A673 (cell line): ENCODE measurements around the gene KCNQ1. TPM values are rescaled to one million over a fixed set of nuclear protein-coding genes. Genes with fewer than 3 reads are reported as not detected.

Experiments
- BruUV-seq: library from RNA; stranded (reverse); fragments of 400-500 nt; replicated peaks from 2 replicates; lab custom pipeline; 2021; lab: Mats Ljungman, UMichigan
- CTCF ChIA-PET: fragments of 300-600 bp; sonication (Branson Sonifier 250); formaldehyde crosslinking; loops from one replicate; lab custom pipeline; 2022; ENCODE audit warnings: antibody characterized with exemption; lab: Charles Lee
- POLR2A ChIA-PET: fragments of 300-600 bp; sonication (Branson Sonifier 250); formaldehyde crosslinking; loops from one replicate; lab custom pipeline; 2022; ENCODE audit warnings: antibody characterized with exemption; ENCODE audit not compliant: low non-redundant PET; lab: Charles Lee
- DNase-seq: peaks from one replicate; pipeline ENCODE4 v3.0.0-alpha.2; 2015; ENCODE audit warnings: low spot score
- H3K27ac ChIP-seq: fragments of 200-600 bp; sonication (generic); 2 replicates; pipeline ENCODE4 v1.5.1; 2016; ENCODE audit warnings: mixed run types, low read depth, mild to moderate bottlenecking, mixed read lengths, antibody characterized with exemption, low read length; ENCODE audit not compliant: poor library complexity, severe bottlenecking
- H3K27me3 ChIP-seq: fragments of 200-600 bp; sonication (generic); replicated peaks from 2 replicates; pipeline ENCODE4 v1.6.1; 2017; ENCODE audit warnings: mixed run types, low read depth, mild to moderate bottlenecking, mixed read lengths, antibody characterized with exemption, low read length; ENCODE audit not compliant: insufficient read depth, poor library complexity
- H3K36me3 ChIP-seq: fragments of 200-600 bp; sonication (generic); 2 replicates; pipeline ENCODE4 v1.6.1; 2016; ENCODE audit warnings: mixed run types, mild to moderate bottlenecking, mixed read lengths, antibody characterized with exemption, low read length; ENCODE audit not compliant: insufficient read depth, poor library complexity, severe bottlenecking
- H3K4me1 ChIP-seq: fragments of 200-600 bp; sonication (generic); 2 replicates; pipeline ENCODE4 v1.6.1; 2017; ENCODE audit warnings: mixed run types, mild to moderate bottlenecking, mixed read lengths, antibody characterized with exemption, low read length; ENCODE audit not compliant: insufficient read depth, poor library complexity, severe bottlenecking
- H3K4me3 ChIP-seq: fragments of 200-600 bp; sonication (generic); 2 replicates; pipeline ENCODE4 v1.5.1; 2016; ENCODE audit warnings: low read depth, mixed run types, mild to moderate bottlenecking, mixed read lengths, low read length; ENCODE audit not compliant: poor library complexity, severe bottlenecking
- H3K9me3 ChIP-seq: fragments of 200-600 bp; sonication (generic); 2 replicates; pipeline ENCODE4 v1.6.1; 2016; ENCODE audit warnings: mixed run types, low read depth, mild to moderate bottlenecking, mixed read lengths, antibody characterized with exemption, low read length; ENCODE audit not compliant: poor library complexity, severe bottlenecking
- CTCF ChIP-seq: fragments of 300-800, 200-600 bp; sonication (generic); conservative IDR thresholded peaks from 2 replicates; pipeline ENCODE4 v1.5.1; 2017; ENCODE audit warnings: low read depth, mild to moderate bottlenecking, antibody characterized with exemption, low read length, moderate library complexity, mixed read lengths
- EZH2 ChIP-seq: fragments of 200-600 bp; sonication (generic); IDR thresholded peaks from 2 replicates; pipeline ENCODE4 v1.6.1; 2017; ENCODE audit warnings: borderline replicate concordance, low read depth, mild to moderate bottlenecking, mixed read lengths, antibody characterized with exemption, low read length; ENCODE audit not compliant: poor library complexity, severe bottlenecking
- intact Hi-C: fragments of 100-400 bp; cut with micrococcal nuclease; formaldehyde crosslinking; loops from one replicate; pipeline ENCODE4 v1.10.0; 2022; ENCODE audit not compliant: unreplicated experiment
- total RNA-seq: library from RNA; stranded (reverse); gene quantifications from 2 replicates; pipeline ENCODE4 v1.2.3, GENCODE V29; 2021

KCNQ1 gene
- total RNA-seq, 1 experiment from 2014 or later = not detected

DNA sequence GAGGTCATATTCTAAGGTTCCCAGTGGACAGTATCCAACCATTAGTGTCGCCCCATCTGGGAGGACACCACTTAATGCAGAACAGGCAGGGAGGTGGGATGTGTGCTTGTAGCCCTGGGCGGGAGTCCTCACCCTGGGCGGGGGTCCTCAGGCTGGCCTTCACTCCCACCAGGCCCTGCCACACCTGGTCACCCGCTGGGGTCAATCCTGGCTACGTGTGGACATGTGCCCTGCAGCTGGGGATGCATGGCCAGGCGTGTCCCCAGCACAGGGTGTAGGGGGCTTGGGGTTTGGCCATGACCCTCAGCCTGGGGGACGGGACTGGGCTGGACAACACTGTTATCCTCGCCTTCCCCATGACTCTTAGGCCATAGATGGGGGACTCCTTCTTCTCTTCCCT lies 19.3 kb upstream of the KCNQ1 start:
- ChIA-PET CTCF (no interaction called here), POLR2A (no interaction called here)
- Histone ChIP-seq H3K4me3 (no peak overlapping the region), H3K36me3 (no peaks in the 10 kb centered on the region), H3K27ac (no peak overlapping the region), H3K4me1 (no peaks in the 10 kb centered on the region), H3K27me3 (no peaks in the 10 kb centered on the region), H3K9me3 (no peaks in the 10 kb centered on the region)
- BruUV-seq = no TSS peak
- TF ChIP-seq CTCF = no peak
- TF ChIP-seq EZH2 = no peak
- DNase-seq = no peak
- intact Hi-C loops = loop anchor here (5.0 kb wide), 1 partner anchor 467 kb away; no protein-coding TSS in a partner anchor

DNA sequence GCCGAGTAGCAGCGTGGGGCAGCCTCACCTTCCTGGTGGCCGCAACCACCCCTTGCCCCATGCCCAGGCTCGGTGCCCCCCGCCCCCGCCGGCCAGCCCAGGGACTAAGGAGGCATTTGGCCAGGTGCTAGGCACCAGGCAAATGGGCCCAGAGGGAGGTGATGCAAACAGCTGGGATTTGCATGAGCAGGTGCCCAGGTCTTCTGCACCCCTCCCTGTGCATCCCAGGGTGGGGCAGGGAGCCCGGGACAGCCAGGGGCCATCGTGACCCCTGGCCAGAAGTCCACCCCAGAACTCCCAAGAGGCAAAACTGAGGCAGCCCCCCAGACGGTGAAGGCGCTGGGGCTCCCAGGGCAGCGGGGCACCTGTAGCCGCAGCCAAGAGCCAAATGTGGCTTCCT lies 18.6 kb upstream of the KCNQ1 start:
- TF ChIP-seq EZH2 (no peak), CTCF (no peak)
- CTCF ChIA-PET = no interaction called here
- H3K27me3 ChIP-seq = no peaks in the 10 kb centered on the region
- no peak for DNase-seq
- POLR2A ChIA-PET = no interaction called here
- intact Hi-C loops = loop anchor here (5.0 kb wide), 1 partner anchor 466 kb away; no protein-coding TSS in a partner anchor
- no peak overlapping the region for H3K4me3 ChIP-seq
- H3K9me3 ChIP-seq = no peaks in the 10 kb centered on the region
- no peak overlapping the region for H3K27ac ChIP-seq
- BruUV-seq = no TSS peak
- no peaks in the 10 kb centered on the region for H3K36me3 ChIP-seq
- H3K4me1 ChIP-seq = no peaks in the 10 kb centered on the region

DNA sequence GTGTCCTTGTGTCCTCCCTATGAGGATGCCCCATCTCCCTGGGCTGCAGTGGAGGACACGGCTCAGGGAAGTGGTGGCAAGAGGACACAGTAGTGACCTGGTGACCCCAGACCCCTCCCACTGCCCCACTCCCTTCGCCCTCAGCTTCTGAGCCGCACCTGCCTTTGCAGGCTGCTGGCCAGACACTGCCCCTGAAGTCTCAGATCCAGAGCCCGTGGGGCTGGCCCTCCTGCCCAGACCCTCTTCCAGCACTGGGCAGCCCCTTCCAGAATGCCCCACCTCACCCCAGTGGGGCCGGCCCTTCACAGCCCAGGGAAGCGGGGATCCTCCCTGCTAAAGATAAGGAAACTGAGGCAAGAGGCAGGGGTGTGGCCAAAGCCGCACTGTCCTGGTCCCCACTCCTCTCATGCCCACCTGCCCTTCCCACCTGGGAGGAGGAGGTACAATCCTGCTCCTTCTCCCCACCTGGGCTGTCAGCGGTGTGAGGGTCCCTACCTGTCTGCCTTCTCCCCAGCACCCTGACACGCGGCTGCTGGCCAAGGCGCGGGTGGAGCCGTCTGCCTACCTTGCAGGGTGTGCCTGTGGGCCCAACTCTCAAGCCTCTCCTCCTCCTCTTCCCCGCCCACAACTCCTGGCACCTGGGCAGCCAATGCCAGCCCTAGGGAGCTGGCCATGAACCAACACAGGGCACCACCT lies 17.8 kb upstream of the KCNQ1 start:
- Histone ChIP-seq H3K9me3 (no peaks in the 10 kb centered on the region), H3K27ac (no peak overlapping the region), H3K36me3 (no peaks in the 10 kb centered on the region), H3K4me1 (no peaks in the 10 kb centered on the region), H3K27me3 (no peaks in the 10 kb centered on the region), H3K4me3 (no peak overlapping the region)
- BruUV-seq = no TSS peak
- DNase-seq = no peak
- POLR2A ChIA-PET = no interaction called here
- TF ChIP-seq EZH2 (no peak), CTCF (no peak)
- intact Hi-C loops = loop anchor here (5.0 kb wide), 1 partner anchor 465 kb away; no protein-coding TSS in a partner anchor
- CTCF ChIA-PET = no interaction called here
